ENCODE results near the gene SDK2.

Gene SDK2

DNA sequence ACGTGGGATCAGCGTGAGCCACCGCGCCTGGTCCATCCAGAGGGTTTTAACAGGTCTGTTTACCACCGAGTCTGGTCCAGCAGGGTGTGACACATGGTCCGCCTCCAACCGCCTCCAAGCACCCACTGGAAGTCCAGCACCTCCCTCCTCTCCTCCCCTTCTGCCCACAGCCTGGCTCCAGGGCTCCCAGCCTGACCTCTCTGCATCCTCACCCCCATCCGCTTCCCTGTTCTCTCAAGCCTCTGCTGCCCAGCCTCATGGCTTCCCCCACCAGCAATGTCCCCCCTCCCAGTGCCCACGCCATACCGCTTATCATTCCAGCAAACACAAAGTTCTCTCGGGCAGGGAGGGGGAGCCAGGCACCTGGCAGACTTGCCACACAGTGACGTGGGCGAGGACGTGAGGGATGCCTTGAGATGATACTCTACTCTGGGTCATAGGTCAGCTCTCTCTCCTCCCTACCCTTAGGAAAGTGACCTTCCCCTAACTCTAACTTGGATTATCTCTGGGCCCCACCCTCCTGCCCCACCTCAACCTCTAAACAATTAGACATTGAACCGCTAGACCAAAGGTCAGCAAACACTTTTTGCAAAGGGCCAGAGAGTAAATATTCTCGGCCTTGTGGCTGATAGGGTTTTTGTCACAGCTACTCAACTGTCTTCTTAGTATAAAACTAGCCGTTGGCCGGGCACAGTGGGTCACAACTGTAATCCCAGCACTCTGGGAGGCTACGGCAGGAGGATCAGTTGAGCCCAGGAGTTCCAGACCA is 355.5 kb downstream of the SDK2 start:
- no peak for DNase-seq

DNA sequence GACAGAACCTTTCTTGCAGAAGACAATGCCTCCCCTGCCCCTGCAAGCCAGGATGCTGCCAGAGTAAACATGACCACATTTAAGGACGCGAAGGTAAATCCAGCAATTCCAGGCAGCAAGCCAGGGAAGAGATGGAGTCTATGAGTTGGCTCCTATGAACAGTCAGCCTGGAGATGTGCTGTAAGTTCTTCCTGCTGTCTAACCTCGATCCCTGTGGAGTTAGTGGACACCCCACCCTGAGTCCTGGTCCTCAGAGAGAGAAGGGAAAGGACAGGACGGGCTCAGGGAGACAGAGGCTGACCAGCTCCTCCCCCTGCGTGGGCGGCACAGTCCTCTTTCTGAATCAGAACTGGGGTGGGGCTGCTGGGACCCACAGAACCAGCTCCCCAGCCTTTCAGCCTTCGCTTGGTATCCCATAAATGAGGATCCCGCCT is 357.4 kb downstream of the SDK2 start:
- DNase-seq: no peak

DNA sequence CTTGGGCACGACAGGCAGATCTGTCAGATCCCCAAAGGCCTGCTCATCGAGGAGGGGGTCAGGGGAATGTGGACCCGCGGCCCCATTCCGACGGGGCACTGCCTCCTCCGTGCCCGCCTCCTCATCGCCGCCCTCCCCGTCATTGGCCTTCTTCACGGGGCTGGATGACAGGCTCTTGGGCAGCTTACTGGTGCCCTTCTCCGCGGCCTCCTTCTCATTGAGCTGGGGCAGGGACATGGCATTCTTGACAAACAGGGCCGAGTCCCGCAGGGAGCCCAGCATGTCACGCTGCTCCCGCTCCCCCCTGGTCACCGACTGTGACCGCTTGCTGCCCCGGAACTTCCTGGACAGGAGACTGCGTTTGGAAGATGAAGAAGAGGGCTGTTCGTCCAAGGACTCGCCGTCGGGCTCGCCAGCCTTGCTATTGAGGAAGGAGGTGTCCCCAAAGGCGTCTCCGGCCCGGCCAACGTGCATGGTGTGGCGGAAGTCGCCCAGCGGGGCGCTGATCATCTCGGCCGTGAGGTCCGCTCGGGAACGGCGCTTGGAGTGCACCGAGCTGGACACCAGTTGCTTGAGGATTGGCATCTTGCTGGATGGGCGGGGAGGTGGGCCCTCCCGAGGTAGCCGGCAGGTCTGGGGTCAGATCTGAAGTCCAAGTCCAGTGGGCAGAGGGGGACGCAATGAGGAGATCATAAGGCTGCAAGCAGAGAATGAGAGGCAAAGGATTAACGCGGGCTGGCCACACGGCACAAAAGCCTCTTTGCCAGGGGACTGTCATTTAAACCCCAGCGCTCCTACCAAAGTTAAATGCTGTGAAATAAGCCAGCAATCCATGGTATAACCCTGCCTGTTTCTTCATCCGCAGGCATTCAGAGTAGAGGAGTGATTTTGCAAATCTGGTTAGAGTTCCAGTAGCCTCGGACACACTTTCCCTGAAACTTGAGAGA is 358.1 kb downstream of the SDK2 start:
- DNase-seq: no peak

DNA sequence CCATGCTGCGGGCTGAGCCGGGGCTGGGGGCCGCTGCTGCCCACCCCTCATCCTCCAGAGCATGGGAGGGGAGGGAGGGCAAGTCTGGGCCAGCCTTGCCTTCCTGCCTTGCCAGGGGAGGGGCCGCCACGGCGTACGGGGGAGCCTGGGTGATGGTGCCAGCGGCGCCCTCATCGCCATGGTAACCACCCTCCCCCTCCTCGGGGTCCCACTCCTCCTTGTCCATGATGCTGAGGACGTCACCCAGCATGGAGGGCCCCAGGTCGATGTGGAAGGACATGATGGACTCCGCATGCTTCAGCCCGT is 358.7 kb downstream of the SDK2 start:
- DNase-seq: no peak

DNA sequence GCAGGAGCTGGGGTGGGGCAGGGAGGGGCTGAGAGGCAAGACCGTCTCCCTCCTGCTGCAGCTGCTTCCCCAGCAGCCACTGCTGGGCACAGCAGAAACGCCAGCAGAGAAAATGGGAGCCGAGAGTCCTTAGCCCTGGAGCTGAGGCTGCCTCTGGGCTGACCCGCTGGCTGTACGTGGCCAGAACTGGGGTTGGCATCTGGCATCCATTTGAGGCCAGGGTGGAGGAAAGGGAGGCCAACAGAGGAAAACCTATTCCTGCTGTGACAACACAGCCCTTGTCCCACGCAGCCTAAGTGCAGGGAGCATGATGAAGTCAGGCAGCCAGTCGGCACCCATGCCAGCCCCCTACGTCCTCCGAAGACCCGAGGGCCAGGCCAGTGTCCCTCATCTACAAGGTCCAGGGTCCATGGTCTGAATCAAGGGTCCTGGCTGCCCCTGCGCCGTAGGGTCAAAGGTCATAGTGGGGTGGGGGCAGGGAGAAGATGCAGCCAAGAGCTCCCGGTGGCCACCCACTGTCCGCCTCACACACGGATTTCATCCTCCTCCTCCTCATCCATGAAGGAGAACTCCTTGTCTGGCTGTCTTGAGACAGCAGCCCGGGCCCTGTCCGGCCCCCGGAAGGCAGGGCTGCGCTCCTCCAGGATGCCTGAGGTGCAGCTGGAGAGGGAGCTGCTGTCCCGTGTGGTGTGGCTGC is 359.2 kb downstream of the SDK2 start:
- no peak for DNase-seq

Measured in CD4-positive, alpha-beta T cell treated with Interleukin-17A for 1 hour (primary cell).